ENCODE measurements around the gene PP2D1.

- TF ChIP-seq SUZ12 (IDR thresholded peaks at IDR 0.05; ENCODE audit: extremely low read depth, insufficient read depth, insufficient read length) = no peak
- no peak for TF ChIP-seq YY1 (IDR thresholded peaks at IDR 0.05; ENCODE audit: insufficient read depth, insufficient read length)
These were observed 31.3 kb upstream of the PP2D1 start for GRCh38 chr3:20043396-20043795.

Data from NT2/D1 (cell line).